Stomach smooth muscle (tissue), 2 donors: ENCODE data around the gene NT5C.

Source experiments
- H3K27ac ChIP-seq: one replicate; pipeline ENCODE4 v1.7.0; 2013; ENCODE audit warnings: mild to moderate bottlenecking, low read length, inconsistent platforms
- H3K27me3 ChIP-seq, 2 donors: one replicate each; pipeline ENCODE4 v1.7.0; 2013; ENCODE audit warnings: low read length in 2 of 2; ENCODE audit not compliant: insufficient read depth in 2 of 2, control insufficient read depth in 1 of 2
- H3K36me3 ChIP-seq, 2 donors: one replicate each; pipeline ENCODE4 v1.7.0; 2013; ENCODE audit warnings: low read length in 2 of 2; ENCODE audit not compliant: control insufficient read depth in 2 of 2, insufficient read depth in 2 of 2
- H3K4me1 ChIP-seq: one replicate; pipeline ENCODE4 v1.7.0; 2013; ENCODE audit warnings: low read length; ENCODE audit not compliant: control insufficient read depth, insufficient read depth
- H3K4me3 ChIP-seq, 2 donors: one replicate each; pipeline ENCODE4 v1.7.0; 2013; ENCODE audit warnings: low read length in 2 of 2
- H3K9ac ChIP-seq, 2 donors: one replicate each; pipeline ENCODE4 v1.7.0; 2013; ENCODE audit warnings: low read length in 2 of 2, mild to moderate bottlenecking in 1 of 2
- H3K9me3 ChIP-seq, 2 donors: one replicate each; pipeline ENCODE4 v1.7.0; 2013; ENCODE audit warnings: low read length in 2 of 2; ENCODE audit not compliant: control insufficient read depth in 2 of 2
- donor health status: healthy.
- donor health status: Pancreatic carcinoma.

NT5C gene

DNA sequence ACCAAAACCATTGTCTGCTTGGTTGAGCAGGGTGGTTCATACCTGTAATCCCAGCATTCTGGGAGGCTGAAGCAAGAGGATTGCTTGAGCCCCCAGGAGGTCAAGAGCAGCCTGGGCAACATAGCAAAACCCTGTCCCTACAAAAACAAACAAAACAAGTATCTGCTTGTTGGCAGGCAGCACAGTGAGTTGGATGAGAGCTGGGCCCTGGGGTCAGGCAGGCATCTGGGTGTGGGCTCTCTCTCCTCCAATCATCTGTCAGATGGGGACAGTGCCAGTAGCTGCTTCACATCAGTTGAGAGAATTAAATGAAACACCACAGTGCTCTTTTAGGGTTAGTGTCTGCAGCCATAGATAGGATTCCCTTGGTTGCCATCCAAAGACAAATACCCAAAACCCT is 16.0 kb downstream of the NT5C start:
- Histone ChIP-seq H3K27me3 (no peaks in the 10 kb centered on the region), H3K9me3 (no peaks in the 10 kb centered on the region), H3K36me3 (peaks cover 0 to 2% of the 10 kb centered on the region in 2 donors), H3K4me3 (no peak overlapping the region), H3K4me1 (peaks cover 23% of the 10 kb centered on the region), H3K9ac (no peak overlapping the region), H3K27ac (no peak overlapping the region)

DNA sequence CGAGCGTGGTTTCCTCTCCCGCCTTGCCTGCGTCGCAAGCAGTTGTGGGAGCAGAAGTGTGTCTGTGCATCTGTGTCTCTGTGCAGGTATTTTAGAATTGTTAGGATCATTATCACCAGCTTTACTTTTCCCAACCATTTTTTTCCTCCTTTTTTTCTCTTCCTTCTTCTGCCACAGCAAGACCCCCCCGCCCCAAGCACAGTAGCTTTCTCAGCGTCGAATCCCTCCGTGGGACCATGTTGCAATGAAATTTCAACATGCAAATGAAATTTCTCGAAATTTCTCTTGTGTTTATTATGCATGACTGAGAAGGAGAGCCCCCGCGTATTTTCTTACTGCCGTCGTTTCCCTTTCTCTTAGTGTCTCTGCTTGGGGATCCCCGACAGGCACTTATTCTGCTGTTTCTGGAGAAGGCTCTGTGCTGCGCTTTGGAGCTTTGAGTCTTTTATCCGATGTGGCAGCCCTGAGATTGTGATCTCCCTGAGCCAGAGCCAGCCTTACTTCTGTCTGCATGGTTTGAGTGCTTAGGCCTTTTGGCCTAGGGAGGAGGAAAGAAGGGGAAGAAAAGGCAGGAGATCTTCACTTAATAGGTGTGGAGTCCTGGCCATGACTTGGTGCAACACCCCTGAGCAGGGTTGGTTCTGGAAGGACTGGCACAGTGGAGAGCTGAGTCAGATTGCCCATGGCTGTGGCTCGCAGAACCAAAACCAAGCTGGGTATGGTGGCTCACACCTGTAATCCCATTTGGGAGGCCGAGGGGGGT is 16.8 kb downstream of the NT5C start:
- H3K27me3 ChIP-seq: no peaks in the 10 kb centered on the region
- peak overlapping the region; percentile 40 to 73 for H3K9ac ChIP-seq
- H3K4me1 ChIP-seq: peaks cover 28% of the 10 kb centered on the region
- peak overlapping the region; percentile 66 to 83 for H3K4me3 ChIP-seq
- peaks cover 0 to 2% of the 10 kb centered on the region in 2 donors for H3K36me3 ChIP-seq
- peak overlapping the region; percentile 67 for H3K27ac ChIP-seq
- no peaks in the 10 kb centered on the region for H3K9me3 ChIP-seq

DNA sequence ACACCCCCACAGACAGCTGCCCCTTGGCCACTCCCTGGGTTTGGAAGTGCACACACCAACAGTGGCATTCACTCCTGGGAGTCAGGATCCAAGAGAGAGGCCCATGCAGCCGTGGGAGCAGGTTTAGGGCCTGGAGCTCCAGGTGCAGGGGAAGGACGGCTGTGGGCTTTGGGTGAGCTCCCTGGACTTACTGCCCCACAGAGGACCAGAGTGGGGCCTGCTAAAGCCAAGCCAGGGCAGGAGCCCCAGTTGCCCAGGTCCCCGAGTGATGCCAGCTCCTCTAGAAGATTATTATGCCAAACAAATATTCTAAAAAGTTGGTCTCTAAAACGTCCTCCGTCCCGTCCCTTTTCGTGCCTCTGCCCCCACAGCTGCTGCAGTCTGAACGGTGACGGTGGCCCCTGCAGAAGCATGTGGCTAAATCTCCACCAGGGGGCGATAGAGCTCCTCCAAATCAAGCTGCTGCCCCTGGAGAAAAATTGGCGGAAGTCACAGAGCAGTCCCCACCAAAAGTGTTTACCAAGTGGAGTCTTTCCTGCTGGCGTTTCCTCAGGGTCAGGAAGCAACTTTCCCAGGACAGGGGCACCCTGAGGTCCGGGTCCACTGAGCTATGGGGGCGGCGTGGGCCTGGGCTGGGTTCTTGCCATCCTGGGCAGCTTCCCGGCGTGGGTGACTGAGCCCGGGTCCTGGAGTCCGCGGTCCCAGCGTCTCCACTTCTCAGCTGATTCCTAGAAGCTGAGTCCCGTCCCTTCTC is 17.6 kb downstream of the NT5C start:
- Histone ChIP-seq H3K4me1 (peaks cover 32% of the 10 kb centered on the region), H3K9ac (peak overlapping the region; percentile 40 to 73), H3K27me3 (no peaks in the 10 kb centered on the region), H3K36me3 (peaks cover 0 to 2% of the 10 kb centered on the region in 2 donors), H3K9me3 (no peaks in the 10 kb centered on the region), H3K27ac (peak overlapping the region; percentile 67), H3K4me3 (peak overlapping the region; percentile 66 to 83)

DNA sequence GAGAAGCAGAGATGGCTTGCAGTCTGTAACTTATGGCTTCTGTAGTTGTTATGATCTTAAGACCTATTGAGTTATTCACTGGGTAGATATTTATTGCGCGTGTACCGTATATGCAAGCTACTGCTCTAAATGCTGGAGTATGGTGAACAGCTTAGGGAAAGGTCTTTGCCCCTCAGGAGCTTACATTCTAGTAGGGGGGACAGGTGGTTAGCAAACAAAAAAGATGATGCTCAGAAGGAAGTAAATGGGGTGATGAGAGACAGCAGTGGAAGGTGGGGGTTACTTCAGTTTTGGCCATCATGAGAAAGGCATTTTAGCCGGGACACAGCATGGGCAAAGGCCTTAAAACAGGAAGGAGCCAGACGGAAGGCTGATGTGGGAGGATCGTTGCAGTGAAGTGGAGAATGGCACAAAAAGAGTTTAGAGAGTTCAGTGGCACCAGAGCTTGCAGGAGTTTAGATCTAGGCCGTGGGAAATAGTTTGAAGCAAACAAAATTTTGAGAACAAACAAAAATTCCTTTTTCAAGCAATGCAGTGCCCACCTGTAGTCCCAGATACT is 19.7 kb downstream of the NT5C start:
- peaks cover 32% of the 10 kb centered on the region for H3K4me1 ChIP-seq
- H3K27ac ChIP-seq: no peak overlapping the region
- H3K9ac ChIP-seq: no peak overlapping the region

DNA sequence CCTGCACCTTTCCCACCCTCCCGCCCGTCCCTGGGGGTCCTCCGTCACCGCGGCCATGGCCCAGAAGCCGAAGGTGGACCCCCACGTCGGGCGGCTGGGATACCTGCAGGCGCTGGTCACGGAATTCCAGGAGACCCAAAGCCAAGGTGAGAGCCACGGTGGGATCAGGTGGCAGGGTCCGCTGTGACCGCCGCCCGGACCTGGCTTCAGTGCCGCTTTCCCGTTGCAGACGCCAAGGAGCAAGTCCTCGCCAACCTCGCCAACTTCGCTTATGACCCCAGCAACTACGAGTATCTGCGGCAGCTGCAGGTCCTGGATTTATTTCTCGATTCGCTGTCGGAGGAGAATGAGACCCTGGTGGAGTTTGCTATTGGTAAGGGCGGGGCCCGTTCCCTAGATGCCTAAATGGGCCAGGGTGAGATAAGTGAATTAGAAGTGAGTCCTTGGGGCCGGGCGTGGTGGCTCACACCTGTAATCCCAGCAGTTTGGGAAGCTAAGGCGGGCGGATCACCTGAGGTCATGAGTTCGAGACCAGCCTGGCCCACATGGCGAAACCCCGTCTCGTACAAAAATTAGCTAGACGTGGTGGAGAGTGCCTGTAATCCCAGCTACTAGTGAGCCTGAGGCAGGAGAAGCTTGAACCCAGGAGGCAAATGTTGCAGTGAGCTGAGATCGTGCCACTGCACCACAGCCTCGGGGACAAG is 21.2 kb downstream of the NT5C start:
- peak overlapping the region; percentile 46 to 68 for H3K9ac ChIP-seq
- H3K27ac ChIP-seq: no peak overlapping the region
- H3K4me3 ChIP-seq: peak overlapping the region; percentile 72 to 88
- no peaks in the 10 kb centered on the region for H3K9me3 ChIP-seq
- H3K36me3 ChIP-seq: no peaks in the 10 kb centered on the region
- peaks cover 26% of the 10 kb centered on the region for H3K4me1 ChIP-seq
- no peaks in the 10 kb centered on the region for H3K27me3 ChIP-seq

More for the DNA sequence above, 19.7 kb downstream of the NT5C start:
- no peaks in the 10 kb centered on the region for H3K27me3 ChIP-seq
- H3K4me3 ChIP-seq: no peak overlapping the region
- no peaks in the 10 kb centered on the region for H3K9me3 ChIP-seq
- H3K36me3 ChIP-seq: peaks cover 0 to 2% of the 10 kb centered on the region in 2 donors

DNA sequence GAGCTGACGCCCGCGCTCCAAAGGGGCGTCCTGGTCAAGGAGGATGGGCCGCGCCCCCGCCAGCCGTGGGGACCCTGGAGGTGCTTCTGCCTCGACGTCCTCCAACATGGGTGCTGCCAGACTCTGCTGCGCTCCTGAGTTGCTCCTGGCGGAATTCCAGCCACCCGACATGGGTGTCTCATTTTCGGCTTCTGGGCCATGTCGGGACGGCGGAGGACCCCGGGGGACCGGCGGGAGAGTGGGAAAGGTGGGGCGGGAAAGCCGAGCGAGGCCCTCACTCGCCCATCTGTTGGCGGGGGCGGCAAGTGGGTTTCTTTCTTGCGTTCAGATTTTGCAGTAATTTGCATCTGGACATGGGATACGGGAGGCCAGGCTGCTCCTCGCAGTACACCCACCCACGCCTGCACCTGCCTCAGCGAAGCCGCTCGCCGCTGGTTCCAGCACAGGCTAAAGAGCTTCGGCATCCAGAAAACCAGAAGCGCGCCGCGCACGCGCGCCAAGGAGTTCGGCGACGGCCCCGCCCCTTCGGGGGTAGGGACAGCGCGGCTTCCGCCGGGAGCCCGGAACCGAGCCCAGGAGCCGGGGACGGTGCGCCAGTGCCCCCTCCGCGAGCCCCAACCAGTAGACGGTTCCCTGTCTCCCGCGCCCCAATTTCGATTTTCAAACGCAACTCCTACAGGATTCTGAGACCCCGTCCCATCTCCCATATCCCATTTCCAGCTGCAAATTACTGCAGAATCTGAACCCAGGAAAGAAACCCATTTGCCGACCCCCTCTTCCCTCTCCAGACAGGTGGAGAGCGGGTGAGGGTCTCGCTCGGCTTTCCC is 21.9 kb downstream of the NT5C start, which contains the start of gene ARMC7:
Gene ARMC7 (plus strand): TSS at position 563 of the 827 bp plus-strand sequence. CDS start 320 bp downstream, outside the sequence.
- no peaks in the 10 kb centered on the region for H3K36me3 ChIP-seq
- H3K27me3 ChIP-seq: no peaks in the 10 kb centered on the region
- H3K9ac ChIP-seq: peak within 1 kb of the TSS; percentile 46 to 68
- no peaks in the 10 kb centered on the region for H3K9me3 ChIP-seq
- peaks cover 20% of the 10 kb centered on the region for H3K4me1 ChIP-seq
- no peak within 1 kb of the TSS for H3K27ac ChIP-seq
- peak within 1 kb of the TSS; percentile 72 to 88 for H3K4me3 ChIP-seq

DNA sequence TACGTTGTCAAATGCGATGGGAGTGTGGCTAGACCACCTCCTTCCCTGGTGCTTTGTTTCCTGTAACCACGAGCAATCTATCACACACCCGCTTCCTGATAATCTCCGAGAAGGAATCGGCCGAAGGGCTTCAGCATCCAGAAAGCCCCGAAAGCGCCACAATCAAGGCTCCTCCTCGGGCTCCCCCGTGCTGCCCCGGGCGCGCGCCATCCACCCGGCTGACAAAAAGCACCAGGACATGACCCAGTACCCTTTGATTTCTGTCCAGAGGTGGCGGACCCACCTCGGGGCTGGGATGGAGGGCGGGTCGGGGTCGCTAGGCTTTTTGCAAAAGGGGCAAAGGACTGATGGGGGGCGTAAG is 22.5 kb downstream of the NT5C start:
- Histone ChIP-seq H3K9ac (no peak overlapping the region), H3K36me3 (no peaks in the 10 kb centered on the region), H3K27ac (no peak overlapping the region)

DNA sequence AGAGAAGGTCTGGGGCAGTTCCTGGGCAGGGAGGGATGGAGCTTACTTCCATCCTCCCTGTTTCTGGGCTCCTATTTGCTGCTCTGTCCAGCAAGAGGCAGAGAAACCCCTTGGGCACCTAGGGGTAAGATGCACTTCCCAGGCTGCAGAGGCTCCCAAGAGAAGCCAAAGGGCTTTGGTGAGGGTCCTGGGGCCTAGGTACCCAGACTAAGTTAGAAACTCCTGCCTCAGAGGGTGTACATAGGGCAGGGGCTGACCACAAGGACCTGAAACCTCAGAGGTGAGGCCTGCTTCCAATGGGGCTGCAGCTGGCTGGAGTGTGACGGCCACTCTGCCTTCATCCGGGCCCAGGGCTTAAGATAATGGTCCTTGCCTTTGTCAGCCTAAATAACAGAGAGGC is 23.3 kb downstream of the NT5C start:
- H3K4me1 ChIP-seq: peaks cover 10% of the 10 kb centered on the region
- no peaks in the 10 kb centered on the region for H3K36me3 ChIP-seq
- no peak overlapping the region for H3K27ac ChIP-seq
- no peaks in the 10 kb centered on the region for H3K9me3 ChIP-seq
- no peaks in the 10 kb centered on the region for H3K27me3 ChIP-seq
- H3K9ac ChIP-seq: no peak overlapping the region
- H3K4me3 ChIP-seq: no peak overlapping the region

More for the DNA sequence above, 22.5 kb downstream of the NT5C start:
- Histone ChIP-seq H3K4me1 (peaks cover 15% of the 10 kb centered on the region), H3K9me3 (no peaks in the 10 kb centered on the region), H3K4me3 (peak overlapping the region; percentile 72 to 88), H3K27me3 (no peaks in the 10 kb centered on the region)

DNA sequence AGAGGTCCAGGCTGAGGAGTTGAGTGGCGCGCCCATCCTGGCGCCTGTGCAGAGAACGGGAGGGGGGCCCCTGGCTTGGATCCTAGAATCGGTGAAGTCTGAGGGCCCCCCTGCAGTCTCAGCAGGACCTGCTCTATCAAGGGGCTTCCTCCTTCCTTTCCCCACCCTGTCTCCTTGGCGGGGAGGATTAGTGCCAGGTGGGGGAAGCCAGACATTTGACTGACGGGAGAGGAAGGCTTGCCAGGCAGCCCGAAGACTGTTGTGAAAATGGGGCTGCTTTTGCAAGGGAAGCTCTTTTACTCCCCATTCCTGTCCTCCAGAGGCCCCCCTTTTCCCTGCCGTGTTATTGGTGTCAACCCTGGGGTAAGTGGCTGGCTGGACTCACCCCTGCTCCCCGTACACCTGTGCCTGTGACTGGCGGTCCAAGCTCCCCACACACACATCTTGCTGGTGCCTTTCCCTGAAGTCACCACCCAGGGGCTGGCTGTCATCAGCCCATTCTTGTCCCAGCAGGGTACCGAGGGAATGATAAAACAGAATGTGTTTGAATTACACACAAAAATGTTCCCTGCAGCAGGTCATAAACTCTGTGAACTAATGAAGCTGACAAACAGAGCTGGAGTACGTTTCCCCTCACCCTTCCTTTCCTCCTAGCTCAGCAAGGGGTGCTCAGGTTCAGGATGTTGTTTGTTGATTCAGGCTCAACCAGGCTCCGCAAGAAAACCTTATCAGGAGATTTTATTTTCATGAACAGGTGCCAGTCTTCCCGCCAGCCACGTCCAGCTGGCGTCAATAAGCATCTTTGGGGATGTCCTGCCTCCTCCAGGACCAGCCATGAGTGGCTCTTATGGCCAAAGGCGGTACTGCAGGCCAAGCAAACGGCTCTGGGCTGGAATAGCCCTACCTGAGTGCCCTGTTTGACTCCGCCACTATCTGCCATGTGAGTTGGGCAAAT is 26.1 kb downstream of the NT5C start:
- H3K27ac ChIP-seq: no peak overlapping the region
- H3K4me1 ChIP-seq: peaks cover 7% of the 10 kb centered on the region
- no peaks in the 10 kb centered on the region for H3K27me3 ChIP-seq
- H3K36me3 ChIP-seq: no peaks in the 10 kb centered on the region
- no peak overlapping the region for H3K9ac ChIP-seq
- no peaks in the 10 kb centered on the region for H3K9me3 ChIP-seq
- no peak overlapping the region for H3K4me3 ChIP-seq
